ACC112 (cell line): ENCODE measurements around the gene OLIG2.

Experiments
- H2AFZ ChIP-seq: fragments of 200-600 bp; sonication (generic); one replicate; pipeline ENCODE4 v1.6.0; 2017; ENCODE audit warnings: antibody characterized with exemption, low read length; ENCODE audit not compliant: unreplicated experiment
- H3K27ac ChIP-seq: fragments of 200-600 bp; sonication (generic); 2 replicates; pipeline ENCODE4 v1.5.1; 2014; ENCODE audit warnings: low read depth, mild to moderate bottlenecking, antibody characterized with exemption, low read length, moderate library complexity
- H3K27me3 ChIP-seq: fragments of 200-600 bp; sonication (generic); 2 replicates; pipeline ENCODE4 v1.6.1; 2014; ENCODE audit warnings: mild to moderate bottlenecking, antibody characterized with exemption, low read length, moderate library complexity, mixed read lengths; ENCODE audit not compliant: insufficient read depth
- H3K36me3 ChIP-seq: fragments of 200-600 bp; sonication (generic); 2 replicates; pipeline ENCODE4 v1.6.1; 2016; ENCODE audit warnings: mild to moderate bottlenecking, antibody characterized with exemption, low read length, moderate library complexity, mixed read lengths; ENCODE audit not compliant: insufficient read depth
- H3K4me1 ChIP-seq: fragments of 200-600 bp; sonication (generic); one replicate; pipeline ENCODE4 v1.6.1; 2016; ENCODE audit warnings: low read length, mixed read lengths; ENCODE audit not compliant: insufficient read depth, unreplicated experiment, control insufficient read depth
- H3K4me3 ChIP-seq: fragments of 200-600 bp; sonication (generic); 2 replicates; pipeline ENCODE4 v1.5.1; 2014; ENCODE audit warnings: mild to moderate bottlenecking, low read depth, low read length
- H3K79me2 ChIP-seq: fragments of 200-600 bp; sonication (generic); one replicate; pipeline ENCODE4 v1.6.0; 2016; ENCODE audit warnings: low read length; ENCODE audit not compliant: control insufficient read depth, unreplicated experiment, insufficient read depth

The OLIG2 gene

GRCh38 chr21:33064623-33065390, 39.1 kb downstream of the OLIG2 start:
- Histone ChIP-seq H3K27ac (no peak overlapping the region), H3K27me3 (peaks cover 95% of the 10 kb centered on the region), H3K79me2 (no peaks in the 10 kb centered on the region), H3K4me3 (no peak overlapping the region), H2AFZ (no peak overlapping the region), H3K4me1 (no peaks in the 10 kb centered on the region), H3K36me3 (no peaks in the 10 kb centered on the region)

GRCh38 chr21:33067043-33067442, 41.3 kb downstream of the OLIG2 start:
- Histone ChIP-seq H3K36me3 (no peaks in the 10 kb centered on the region), H3K27me3 (peaks cover 93% of the 10 kb centered on the region), H3K27ac (no peak overlapping the region), H3K4me3 (no peak overlapping the region), H2AFZ (no peak overlapping the region), H3K4me1 (no peaks in the 10 kb centered on the region), H3K79me2 (no peaks in the 10 kb centered on the region)

GRCh38 chr21:33067457-33067856, 41.7 kb downstream of the OLIG2 start:
- Histone ChIP-seq H3K79me2 (no peaks in the 10 kb centered on the region), H3K4me3 (no peak overlapping the region), H3K36me3 (no peaks in the 10 kb centered on the region), H2AFZ (no peak overlapping the region), H3K27ac (no peak overlapping the region), H3K4me1 (no peaks in the 10 kb centered on the region), H3K27me3 (peaks cover 96% of the 10 kb centered on the region)

GRCh38 chr21:33069243-33069642, 43.5 kb downstream of the OLIG2 start:
- Histone ChIP-seq H3K27me3 (peaks cover 99% of the 10 kb centered on the region), H3K4me3 (no peak overlapping the region), H3K27ac (no peak overlapping the region)

GRCh38 chr21:33069645-33069993, 43.9 kb downstream of the OLIG2 start:
- H3K4me3 ChIP-seq: no peak overlapping the region
- peaks cover 99% of the 10 kb centered on the region for H3K27me3 ChIP-seq
- H2AFZ ChIP-seq: no peak overlapping the region
- no peak overlapping the region for H3K27ac ChIP-seq
- H3K79me2 ChIP-seq: no peaks in the 10 kb centered on the region
- H3K36me3 ChIP-seq: no peaks in the 10 kb centered on the region
- no peaks in the 10 kb centered on the region for H3K4me1 ChIP-seq

More at GRCh38 chr21:33069243-33069642, 43.5 kb downstream of the OLIG2 start:
- no peaks in the 10 kb centered on the region for H3K4me1 ChIP-seq
- no peaks in the 10 kb centered on the region for H3K79me2 ChIP-seq
- no peak overlapping the region for H2AFZ ChIP-seq
- no peaks in the 10 kb centered on the region for H3K36me3 ChIP-seq

- H3K27me3 ChIP-seq: peaks cover 99% of the 10 kb centered on the region
- H3K27ac ChIP-seq: no peak within 1 kb of the TSS
- H3K79me2 ChIP-seq: no peaks in the 10 kb centered on the region
- no peaks in the 10 kb centered on the region for H3K36me3 ChIP-seq
- H3K4me1 ChIP-seq: no peaks in the 10 kb centered on the region
- H3K4me3 ChIP-seq: no peak within 1 kb of the TSS
- H2AFZ ChIP-seq: no peak within 1 kb of the TSS
Observed at GRCh38 chr21:33069994-33070743, 44.4 kb downstream of the OLIG2 start, which contains the start of gene OLIG1. TSS of gene OLIG1 (plus strand) at chr21:33070141. CDS start at chr21:33070247, 106 bp downstream.

- Histone ChIP-seq H3K79me2 (no peaks in the 10 kb centered on the region), H3K27me3 (peaks cover 99% of the 10 kb centered on the region), H2AFZ (no peak overlapping the region), H3K36me3 (no peaks in the 10 kb centered on the region), H3K4me1 (no peaks in the 10 kb centered on the region), H3K4me3 (no peak overlapping the region), H3K27ac (no peak overlapping the region)
Observed at GRCh38 chr21:33070744-33070997, 44.9 kb downstream of the OLIG2 start.

GRCh38 chr21:33070998-33071769, 45.4 kb downstream of the OLIG2 start:
- H3K36me3 ChIP-seq: no peaks in the 10 kb centered on the region
- no peak overlapping the region for H2AFZ ChIP-seq
- H3K4me3 ChIP-seq: peak overlapping the region; percentile 26; the same call in 1 of the 2 replicates
- no peaks in the 10 kb centered on the region for H3K79me2 ChIP-seq
- peaks cover 99% of the 10 kb centered on the region for H3K27me3 ChIP-seq
- no peaks in the 10 kb centered on the region for H3K4me1 ChIP-seq
- no peak overlapping the region for H3K27ac ChIP-seq

- no peaks in the 10 kb centered on the region for H3K4me1 ChIP-seq
- H3K27ac ChIP-seq: no peak overlapping the region
- peaks cover 99% of the 10 kb centered on the region for H3K27me3 ChIP-seq
- no peaks in the 10 kb centered on the region for H3K79me2 ChIP-seq
- peak overlapping the region; percentile 26 for H3K4me3 ChIP-seq
- no peak overlapping the region for H2AFZ ChIP-seq
- H3K36me3 ChIP-seq: no peaks in the 10 kb centered on the region
Observed at GRCh38 chr21:33071770-33072306, 46.1 kb downstream of the OLIG2 start.

GRCh38 chr21:33073636-33074035, 47.9 kb downstream of the OLIG2 start:
- no peaks in the 10 kb centered on the region for H3K79me2 ChIP-seq
- peaks cover 95% of the 10 kb centered on the region for H3K27me3 ChIP-seq
- H3K4me1 ChIP-seq: no peaks in the 10 kb centered on the region

More at GRCh38 chr21:33073636-33074035, 47.9 kb downstream of the OLIG2 start:
- Histone ChIP-seq H3K36me3 (no peaks in the 10 kb centered on the region), H3K27ac (no peak overlapping the region), H2AFZ (no peak overlapping the region), H3K4me3 (no peak overlapping the region)
